ENCODE measurements around the gene FBH1.

FBH1 gene

DNA sequence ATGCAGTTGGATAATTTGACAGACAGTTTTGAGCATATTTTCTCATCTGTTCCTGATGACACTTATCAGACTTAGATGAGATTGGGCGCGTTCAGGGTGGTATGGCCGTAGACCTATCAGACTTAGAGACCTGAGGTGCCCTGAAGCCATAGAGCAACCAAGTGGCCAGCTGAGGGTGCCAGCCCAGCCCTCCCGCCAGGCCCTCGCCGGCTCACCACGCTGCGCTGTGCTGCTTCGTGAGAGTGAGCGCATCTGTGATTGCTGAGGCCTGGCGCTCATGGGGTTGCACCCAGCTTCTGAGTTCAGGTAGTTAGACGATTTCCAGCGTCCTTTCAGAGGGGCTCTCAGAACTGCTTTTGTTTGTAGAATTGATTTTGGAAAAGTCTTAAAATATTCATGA, 10.2 kb downstream of the FBH1 start:
- H3K4me1 Mint-ChIP-seq: no peaks in the 10 kb centered on the region
- H3K27me3 Mint-ChIP-seq (ENCODE audit: low read depth, poor library complexity): no peaks in the 10 kb centered on the region
- H3K27ac Mint-ChIP-seq: no peak overlapping the region
- H3K4me3 Mint-ChIP-seq: no peak overlapping the region
- peaks cover 69% of the 10 kb centered on the region for H3K36me3 Mint-ChIP-seq (ENCODE audit: low read depth)
- no peak for TF ChIP-seq CTCF (IDR thresholded peaks at IDR 0.05)
- no peak for DNase-seq
- H3K9me3 Mint-ChIP-seq: peaks cover 15% of the 10 kb centered on the region

- no peak for DNase-seq
- no peak for TF ChIP-seq CTCF (IDR thresholded peaks at IDR 0.05)
- Mint-ChIP-seq H3K4me3 (no peak overlapping the region), H3K27ac (peak overlapping the region; percentile 67), H3K9me3 (peaks cover 8% of the 10 kb centered on the region), H3K4me1 (peaks cover 2% of the 10 kb centered on the region), H3K36me3 (ENCODE audit: low read depth) (peaks cover 65% of the 10 kb centered on the region), H3K27me3 (ENCODE audit: low read depth, poor library complexity) (no peaks in the 10 kb centered on the region)
Measured at GRCh38 chr10:5902511-5903274, 12.7 kb downstream of the FBH1 start.

- no peak overlapping the region for H3K4me3 Mint-ChIP-seq
- no peaks in the 10 kb centered on the region for H3K27me3 Mint-ChIP-seq (ENCODE audit: low read depth, poor library complexity)
- no peak for DNase-seq
- no peak overlapping the region for H3K27ac Mint-ChIP-seq
- no peak for TF ChIP-seq CTCF (IDR thresholded peaks at IDR 0.05)
- no peaks in the 10 kb centered on the region for H3K9me3 Mint-ChIP-seq
- H3K4me1 Mint-ChIP-seq: peaks cover 11% of the 10 kb centered on the region
- peaks cover 63% of the 10 kb centered on the region for H3K36me3 Mint-ChIP-seq (ENCODE audit: low read depth)
Measured at GRCh38 chr10:5903563-5903962, 13.5 kb downstream of the FBH1 start.

DNA sequence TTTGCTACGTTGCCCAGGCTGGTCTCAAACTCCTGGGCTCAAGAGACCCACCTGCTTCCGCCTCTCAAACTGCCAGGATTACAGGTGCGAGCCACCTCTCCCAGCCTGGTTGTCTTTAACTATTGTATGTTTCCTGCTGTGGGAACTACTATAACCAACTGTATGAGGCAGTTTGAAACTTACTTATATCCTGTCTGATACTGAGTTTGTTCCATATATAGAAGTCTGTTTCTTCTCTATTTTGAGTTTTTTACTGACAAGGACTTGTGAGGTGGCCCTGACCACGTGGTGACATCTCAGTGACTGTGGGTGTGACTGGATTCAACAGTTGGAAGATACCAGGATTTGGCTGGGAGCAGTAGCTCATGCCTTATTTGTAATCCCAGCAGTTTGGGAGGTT, 14.2 kb downstream of the FBH1 start:
- Mint-ChIP-seq H3K4me1 (peaks cover 15% of the 10 kb centered on the region), H3K27me3 (ENCODE audit: low read depth, poor library complexity) (no peaks in the 10 kb centered on the region), H3K4me3 (no peak overlapping the region), H3K36me3 (ENCODE audit: low read depth) (peaks cover 62% of the 10 kb centered on the region), H3K27ac (no peak overlapping the region), H3K9me3 (no peaks in the 10 kb centered on the region)
- DNase-seq: no peak
- TF ChIP-seq CTCF (IDR thresholded peaks at IDR 0.05): no peak

DNA sequence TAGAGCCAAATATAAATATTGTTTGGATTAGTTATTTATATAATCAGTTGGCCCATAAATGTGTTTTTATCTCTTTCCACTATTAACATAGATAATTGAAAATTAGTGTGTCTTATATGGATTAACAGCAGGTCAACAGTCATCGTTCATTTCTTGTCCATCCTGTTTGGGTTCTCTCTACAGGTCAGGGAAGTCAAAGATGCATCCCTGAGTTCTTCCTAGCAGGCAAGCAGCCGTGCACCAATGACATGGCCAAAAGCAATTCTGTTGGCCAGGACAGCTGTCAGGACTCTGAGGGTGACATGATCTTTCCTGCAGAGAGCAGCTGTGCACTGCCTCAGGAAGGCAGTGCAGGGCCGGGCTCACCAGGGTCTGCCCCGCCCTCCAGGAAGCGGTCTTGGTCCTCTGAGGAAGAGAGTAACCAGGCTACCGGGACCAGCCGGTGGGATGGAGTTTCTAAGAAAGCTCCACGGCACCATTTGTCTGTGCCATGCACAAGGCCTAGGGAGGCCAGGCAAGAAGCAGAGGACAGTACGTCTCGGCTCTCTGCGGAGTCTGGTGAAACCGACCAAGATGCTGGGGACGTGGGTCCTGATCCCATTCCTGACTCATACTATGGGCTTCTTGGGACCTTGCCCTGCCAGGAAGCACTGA, 15.9 kb downstream of the FBH1 start:
- no peak for TF ChIP-seq CTCF (IDR thresholded peaks at IDR 0.05)
- no peaks in the 10 kb centered on the region for H3K27me3 Mint-ChIP-seq (ENCODE audit: low read depth, poor library complexity)

More for the DNA sequence above, 15.9 kb downstream of the FBH1 start:
- H3K36me3 Mint-ChIP-seq (ENCODE audit: low read depth): peaks cover 67% of the 10 kb centered on the region
- no peak overlapping the region for H3K4me3 Mint-ChIP-seq
- H3K9me3 Mint-ChIP-seq: no peaks in the 10 kb centered on the region
- no peak for DNase-seq
- H3K27ac Mint-ChIP-seq: peak overlapping the region; percentile 38
- H3K4me1 Mint-ChIP-seq: peaks cover 15% of the 10 kb centered on the region
